Stimulated activated CD4-positive, alpha-beta T cell treated with anti-CD3 and anti-CD28 coated beads, TNF-alpha, amount 100 ng/mL, for 48 hours (primary cell): ENCODE results near the gene CLDN9.

Experiments
- DNase-seq, 3 donors: peaks; one replicate each; pipeline ENCODE4 v3.0.0-alpha.2; 2020; ENCODE audit warnings: low read depth in 3 of 3

Gene CLDN9

DNA sequence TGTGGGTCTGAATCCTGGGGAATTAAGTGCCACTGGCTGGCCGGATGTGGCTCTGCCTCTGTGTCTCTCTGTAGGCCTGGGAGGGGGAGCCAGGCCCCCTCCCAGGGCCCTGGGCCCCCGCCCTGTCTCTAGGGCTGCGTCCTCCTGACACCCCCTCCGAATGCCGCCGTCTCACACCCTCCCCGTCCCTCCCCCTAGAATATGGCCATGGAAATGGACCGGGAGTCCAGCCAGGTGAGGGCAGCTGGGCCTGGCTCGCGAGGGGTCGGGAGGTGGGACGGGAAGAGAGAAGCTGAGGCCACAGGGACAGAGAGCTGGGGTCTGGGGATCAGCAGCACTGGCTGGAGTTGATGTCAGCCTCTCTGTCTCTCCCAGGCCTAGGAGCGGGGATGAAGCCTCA lies 16.4 kb upstream of the CLDN9 start:
- no peak for DNase-seq

- DNase-seq = no peak
Measured at GRCh38 chr16:2999929-3000328, 12.8 kb upstream of the CLDN9 start.

- DNase-seq = no peak
Measured at GRCh38 chr16:3000540-3000939, 12.2 kb upstream of the CLDN9 start.

DNA sequence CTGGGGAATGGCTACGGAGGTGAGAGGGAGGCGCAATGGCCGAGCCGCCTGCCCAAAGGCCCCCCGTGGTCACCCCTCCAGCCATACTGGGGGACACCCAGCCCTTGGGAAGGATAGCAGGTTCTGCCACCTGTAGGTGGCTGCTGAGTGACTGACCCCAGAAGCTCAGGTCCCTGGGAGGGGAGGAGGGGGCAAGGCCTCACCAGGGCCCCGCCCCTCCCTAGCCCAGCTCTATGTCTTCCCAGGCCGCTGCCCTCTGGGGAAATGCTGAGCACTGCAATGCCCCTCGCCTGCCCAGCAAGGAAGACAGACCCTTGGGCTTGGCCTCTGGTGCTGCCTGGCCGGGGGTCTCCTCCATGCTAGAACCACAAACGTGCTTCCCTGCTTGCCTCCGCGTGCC lies 11.4 kb upstream of the CLDN9 start:
- DNase-seq = no peak

DNA sequence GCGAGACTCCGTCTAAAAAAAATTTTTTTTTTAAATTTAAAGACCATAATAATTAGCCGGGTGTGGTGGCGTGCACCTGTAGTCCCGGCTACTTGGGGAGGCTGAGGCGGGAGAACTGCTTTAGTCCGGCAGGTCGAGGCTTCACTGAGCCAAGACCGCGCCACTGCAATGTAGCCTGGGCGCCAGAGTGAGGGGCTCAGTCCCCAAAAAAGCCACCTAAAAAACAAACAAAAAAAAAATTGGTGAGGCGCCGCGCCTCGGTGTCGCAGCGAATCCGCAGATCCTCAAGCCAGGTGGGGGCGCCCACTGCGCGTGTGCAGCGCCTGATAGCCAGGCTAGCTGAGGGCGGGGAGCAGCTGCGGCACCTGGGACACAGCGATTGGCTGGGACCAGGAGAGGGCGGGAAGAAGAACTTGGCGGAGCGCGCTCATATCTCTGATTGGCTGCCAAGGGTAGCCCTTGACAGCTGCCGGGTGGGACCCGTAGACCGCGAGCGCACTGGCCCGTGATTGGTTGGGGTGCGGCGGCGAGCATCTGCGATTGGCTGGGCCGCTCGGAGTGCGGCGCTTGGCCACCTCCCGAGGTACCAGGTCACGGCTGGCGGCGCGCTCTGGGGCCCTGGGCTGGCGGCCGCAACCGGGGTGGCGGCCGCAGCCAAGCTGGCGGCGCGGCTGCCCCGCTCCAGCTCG lies 9.0 kb upstream of the CLDN9 start:
- DNase-seq = peak; percentile 93 to 98 (median 94)

DNA sequence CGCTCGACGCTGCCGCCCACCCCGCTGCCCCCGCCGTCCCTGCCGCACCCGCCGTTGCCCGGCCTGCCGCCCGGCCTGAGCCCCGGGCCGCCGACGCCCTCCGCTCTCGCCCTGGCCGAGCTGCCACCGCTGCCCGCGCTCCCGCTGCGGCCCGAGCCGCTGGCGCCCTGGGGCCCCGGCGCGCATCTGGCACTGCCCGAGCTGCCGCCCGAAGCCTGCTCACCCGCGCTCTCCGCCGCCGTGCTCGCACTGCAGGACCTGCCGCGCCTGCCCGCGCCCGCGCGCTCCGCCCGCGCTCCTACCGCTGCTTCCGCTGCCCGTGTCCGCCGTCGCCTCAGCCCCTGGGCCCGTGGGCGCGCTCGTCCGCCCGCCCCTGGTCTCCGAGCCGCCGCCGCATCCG lies 8.4 kb upstream of the CLDN9 start:
- no peak for DNase-seq

DNA sequence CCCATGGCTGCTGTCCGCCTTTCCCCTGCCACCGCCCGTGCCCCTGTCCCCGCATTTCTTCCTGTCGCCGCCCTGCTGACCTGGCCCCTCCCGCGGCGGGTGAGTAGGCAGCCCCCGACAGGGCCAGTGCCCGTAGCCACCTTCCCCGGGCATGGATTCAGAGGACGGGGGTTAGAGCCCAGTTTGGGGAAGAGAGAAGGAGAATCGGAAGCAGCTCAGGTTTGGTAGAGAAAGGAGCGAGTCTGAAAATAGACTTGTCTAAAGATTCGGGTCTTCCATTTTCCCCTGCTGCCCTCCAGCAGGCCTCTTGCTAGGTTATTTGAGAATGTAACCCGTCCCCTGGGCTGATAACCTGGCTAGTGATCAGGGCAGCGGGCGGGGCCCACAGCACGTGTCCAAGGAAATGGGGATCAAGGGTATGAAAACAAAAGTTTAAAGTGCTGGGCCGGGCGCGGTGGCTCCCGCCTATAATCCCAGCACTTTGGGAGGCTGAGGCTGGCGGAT lies 7.9 kb upstream of the CLDN9 start:
- DNase-seq = no peak

DNA sequence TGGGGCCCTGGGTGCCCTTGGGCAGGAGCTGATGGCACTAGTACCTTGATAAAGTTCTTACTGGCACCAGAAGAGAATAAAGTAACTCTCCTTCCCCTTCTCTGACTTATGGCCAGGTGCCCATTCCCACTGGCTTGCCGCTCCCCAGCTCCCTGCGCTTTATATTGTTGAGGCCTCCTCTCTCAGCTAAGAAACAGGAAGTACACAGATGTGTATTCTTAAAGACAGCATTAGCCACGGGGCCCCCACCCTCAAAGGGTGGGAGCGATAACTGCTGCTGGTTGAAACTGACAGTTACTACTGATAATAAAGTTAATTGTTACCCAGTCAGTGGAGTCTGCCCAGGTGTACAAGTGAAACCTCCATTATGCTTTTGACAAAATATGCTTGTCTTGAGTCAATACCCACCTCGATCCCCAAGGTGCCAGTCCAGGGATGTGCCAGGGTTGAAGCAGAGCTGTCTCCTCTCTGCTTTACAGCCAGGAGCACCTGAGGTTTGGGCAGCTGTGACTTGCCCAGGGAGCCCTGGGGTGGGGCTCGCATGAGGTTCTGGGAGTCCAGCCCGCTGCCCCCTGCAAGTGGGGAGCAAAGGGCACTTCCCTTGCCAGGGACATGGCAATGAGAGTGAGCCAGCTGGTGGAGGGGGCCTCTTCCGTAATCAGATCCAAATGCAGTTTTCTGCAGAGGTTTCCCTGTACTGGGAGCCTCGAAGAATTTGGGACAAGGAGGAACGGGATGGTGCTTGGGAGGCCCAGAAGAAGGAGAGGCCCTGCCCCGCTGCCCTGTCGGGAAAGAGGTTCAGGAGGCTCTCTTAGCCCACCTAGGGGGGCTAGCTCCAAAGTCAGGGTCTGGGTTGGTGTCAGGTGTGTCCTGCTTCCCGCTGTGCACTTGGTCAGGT lies 5.4 kb upstream of the CLDN9 start:
- DNase-seq = no peak

DNA sequence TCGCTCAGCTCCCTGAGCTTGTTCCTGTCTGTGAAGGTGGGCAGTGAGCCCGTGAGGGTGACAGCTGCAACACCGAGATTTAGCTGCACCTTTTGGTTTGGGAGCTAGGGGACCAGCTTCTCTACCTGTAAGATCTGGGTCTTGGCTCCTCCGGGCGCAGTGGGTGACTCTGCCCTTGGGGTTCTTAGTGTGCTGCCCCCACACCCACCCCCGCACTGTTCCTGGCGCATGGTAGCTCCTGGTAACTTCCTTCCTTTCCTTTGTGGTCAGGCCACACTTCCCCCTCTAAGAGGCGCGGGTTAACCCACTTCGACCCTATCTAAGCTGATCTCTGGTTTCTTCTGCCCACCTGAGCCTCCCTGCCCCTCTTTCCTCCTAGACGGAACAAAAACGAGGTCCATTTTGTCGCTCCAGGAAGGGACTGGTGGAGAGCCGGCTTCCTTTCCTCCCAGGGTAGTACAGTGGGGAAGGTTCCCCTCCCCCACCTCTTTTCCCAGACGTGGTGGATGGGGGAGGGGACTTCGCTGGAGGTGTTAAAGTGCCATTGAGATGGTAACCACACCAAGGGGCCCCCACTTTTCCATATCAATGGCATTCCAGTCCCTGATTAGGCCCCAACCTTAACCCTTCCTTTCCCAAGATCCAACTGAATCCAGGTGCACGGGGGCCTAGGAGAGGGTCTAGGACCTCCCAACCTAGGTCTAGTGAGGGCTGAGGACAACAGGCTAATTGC lies 4.6 kb upstream of the CLDN9 start:
- no peak for DNase-seq

- DNase-seq = no peak
Measured at GRCh38 chr16:3008690-3009037, 4.1 kb upstream of the CLDN9 start.

DNA sequence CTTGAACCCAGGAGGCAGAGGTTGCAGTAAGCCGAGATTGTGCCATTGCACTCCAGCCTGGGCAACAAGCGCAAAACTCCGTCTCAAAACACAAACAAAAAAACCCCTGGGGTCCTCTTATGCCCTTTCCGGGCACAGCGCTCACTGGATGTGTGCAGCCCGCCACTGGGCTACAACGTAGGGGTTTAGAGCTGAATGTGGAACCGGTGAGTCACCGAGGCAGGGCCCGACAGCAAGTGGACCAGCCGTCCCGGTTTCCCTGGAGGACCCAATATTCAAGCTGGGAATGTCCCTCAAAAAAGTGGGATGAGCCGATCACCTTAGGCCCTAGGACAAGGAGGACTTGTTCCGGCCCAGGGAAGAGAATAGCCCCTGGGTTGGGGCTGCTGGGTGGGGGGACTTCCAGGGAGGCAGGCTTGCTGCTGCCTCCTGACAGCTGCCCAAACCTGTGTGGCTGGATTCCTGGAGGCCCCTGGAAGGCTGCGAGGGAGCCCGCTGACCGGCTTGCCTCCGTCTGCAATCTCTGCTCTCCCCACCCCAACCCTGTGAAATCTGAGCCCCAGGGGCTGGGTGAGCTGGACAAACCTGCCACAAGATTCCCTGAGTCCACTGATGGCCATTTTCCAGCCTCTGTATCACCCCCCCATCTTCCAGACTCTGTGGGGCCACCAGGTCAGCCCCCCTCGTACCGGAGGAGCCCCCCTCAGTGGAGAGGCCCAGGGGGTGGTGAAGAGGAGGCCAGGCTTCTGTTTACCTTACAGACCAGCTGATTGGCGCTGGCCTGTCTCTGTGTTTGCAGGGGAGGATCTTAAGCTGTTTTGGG lies 2.9 kb upstream of the CLDN9 start:
- DNase-seq = no peak

- no peak for DNase-seq
Measured at GRCh38 chr16:3010510-3010909, 2.2 kb upstream of the CLDN9 start.

- DNase-seq = no peak
Measured at GRCh38 chr16:3012246-3012645, 477 bp upstream of the CLDN9 start.

DNA sequence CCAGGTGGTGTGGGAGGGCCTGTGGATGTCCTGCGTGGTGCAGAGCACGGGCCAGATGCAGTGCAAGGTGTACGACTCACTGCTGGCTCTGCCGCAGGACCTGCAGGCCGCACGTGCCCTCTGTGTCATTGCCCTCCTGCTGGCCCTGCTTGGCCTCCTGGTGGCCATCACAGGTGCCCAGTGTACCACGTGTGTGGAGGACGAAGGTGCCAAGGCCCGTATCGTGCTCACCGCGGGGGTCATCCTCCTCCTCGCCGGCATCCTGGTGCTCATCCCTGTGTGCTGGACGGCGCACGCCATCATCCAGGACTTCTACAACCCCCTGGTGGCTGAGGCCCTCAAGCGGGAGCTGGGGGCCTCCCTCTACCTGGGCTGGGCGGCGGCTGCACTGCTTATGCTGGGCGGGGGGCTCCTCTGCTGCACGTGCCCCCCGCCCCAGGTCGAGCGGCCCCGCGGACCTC lies 798 bp downstream of the CLDN9 start:
- no peak for DNase-seq

DNA sequence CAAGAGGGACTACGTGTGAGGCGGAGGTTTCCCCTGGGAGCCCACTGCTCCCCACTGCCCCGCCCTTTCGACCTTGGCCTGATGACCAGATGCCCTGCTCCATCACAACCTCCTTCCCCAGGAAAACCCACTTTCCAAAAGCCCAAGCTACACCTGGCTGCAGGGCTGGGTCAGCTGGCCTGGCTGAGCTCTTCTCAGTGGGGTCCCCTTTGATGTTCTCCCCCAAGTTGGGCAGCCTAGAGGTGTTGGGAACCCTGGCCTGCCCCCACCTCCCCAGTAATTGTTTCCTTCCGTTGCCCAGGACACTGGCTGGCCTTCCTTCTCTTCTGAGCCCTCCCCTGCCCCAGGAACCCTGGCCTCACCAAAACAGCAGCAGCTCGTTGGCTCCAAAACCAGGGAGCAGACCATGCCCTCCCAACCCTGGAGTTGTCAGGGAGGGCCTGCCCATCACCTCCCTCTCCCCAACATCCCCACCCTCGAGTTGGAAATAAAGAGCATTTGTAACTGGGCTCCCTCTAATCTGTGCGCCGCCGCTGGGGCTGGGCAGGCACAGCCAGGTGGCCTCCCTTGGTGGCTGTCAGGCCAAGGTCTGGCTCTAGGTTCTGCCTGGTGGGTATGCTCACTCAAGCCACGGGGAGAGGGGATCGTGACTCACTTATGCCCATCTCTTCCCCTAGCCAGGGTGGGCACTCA lies 1.4 kb downstream of the CLDN9 start:
- DNase-seq = no peak

GRCh38 chr16:3014971-3015370 lies 2.2 kb downstream of the CLDN9 start:
- no peak for DNase-seq

DNA sequence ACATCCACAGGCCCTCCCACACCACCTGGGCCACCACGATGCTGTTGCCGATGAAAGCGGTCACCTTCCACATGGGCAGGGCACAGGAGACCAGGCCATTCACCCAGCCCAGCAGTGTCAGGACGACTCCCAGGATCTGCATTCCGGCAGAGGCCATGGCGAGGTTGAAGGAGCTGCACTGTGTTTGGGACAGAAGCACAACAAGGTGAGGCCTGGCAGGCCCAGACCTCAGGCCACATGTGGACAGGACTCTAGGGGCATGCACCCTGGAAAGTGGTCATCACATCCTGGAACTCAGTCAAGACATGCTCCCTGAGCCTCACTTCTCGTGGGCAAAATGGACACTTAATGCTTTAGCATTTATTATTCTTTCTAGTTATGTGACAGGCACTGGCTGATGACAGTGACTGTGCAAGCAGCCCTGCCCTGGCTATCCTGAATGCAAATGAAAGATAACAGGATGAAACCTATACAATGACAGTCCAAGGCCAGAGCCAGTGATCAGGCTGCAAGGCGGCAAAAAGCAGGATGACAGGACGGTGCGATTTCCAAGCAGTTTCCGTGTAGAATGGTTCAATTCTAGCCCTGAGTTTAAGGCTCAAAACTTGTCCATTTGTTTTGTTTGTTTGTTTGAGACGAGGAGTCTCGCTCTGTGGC lies 3.3 kb downstream of the CLDN9 start:
- no peak for DNase-seq

DNA sequence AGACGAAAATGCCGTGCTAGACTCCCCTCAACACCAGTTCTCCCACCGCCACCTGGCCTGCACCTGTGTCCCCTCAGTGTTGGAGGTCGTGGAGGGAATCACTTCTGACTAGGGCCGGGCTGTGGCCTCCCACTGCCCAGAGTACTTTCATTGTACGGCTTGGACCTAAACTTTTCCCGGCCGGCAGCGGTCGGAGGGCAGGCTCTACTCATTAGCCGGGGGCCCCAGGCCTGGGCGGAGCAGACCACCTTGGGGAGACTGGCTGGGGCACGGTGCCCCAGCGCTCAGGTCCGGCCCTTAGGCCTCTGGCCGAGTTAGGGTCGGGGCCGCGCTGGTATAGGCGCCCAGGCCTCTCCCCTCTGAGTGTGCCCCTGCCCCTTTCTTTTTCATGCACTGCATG lies 4.6 kb downstream of the CLDN9 start:
- DNase-seq = no peak

DNA sequence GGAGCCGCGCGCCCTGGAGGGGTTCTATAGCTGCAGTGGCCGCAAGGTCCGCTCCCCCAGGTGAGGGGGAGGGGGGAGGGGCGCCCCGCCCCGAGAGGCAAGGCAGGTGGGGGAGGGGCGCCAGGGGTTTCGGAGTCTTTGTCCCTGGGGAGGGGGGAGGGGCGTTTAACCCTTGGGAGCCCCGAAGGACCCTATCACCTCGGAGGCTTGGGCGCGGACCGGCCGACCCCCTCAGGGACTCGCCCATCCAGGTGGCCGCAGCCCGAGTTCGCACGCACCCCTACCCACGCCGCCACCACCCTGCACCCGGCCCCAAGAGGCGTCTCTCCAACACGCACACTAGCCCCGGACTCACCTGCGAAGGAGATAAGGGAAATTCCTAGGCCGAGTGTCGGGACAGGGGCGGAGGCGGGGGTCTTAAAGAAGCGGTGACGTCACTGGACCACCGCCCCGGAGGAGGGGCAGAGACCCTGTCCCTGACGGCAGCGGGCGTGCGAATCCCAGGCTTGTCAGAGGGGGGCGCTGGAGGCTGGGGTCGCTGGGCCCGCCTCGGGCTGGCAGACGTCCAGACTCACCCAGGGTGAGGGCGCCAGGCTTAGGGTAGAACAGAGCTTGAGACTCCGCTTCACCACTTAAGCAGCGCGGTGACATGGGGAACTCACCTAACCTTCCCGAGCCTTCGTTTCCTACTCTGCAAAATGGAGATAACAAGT lies 5.2 kb downstream of the CLDN9 start, which contains the start of gene CLDN6:
CLDN6 (minus strand) TSS at position 390 of the 713 bp plus-strand sequence. CDS start 2,162 bp downstream, outside the sequence.
- peak in 1 of 3 donors; percentile 21 for DNase-seq
